IMR-90 (cell line): ENCODE data around the gene HMG20A. TPM values are rescaled to one million over a fixed set of nuclear protein-coding genes. Genes with fewer than 3 reads are reported as not detected.

ENCODE experiments used
- ATAC-seq: fragments of 200-7000 bp; cut with Tn5 transposase; 2 replicates; pipeline ENCODE4 v1.9.1; 2020; ENCODE audit warnings: low read depth, mild to moderate bottlenecking, moderate library complexity
- BruUV-seq: library from RNA; stranded (reverse); fragments of 400-500 nt; replicated peaks from 2 replicates; lab custom pipeline; 2021; lab: Mats Ljungman, UMichigan
- CTCF ChIA-PET: fragments of 300-600 bp; formaldehyde crosslinking; extraction: SDS; loops from one replicate; lab custom pipeline; 2021; ENCODE audit warnings: antibody characterized with exemption; lab: Yijun Ruan, JAX
- POLR2A ChIA-PET: fragments of 300-600 bp; sonication (Branson Sonifier 250); formaldehyde crosslinking; loops from one replicate; lab custom pipeline; 2022; ENCODE audit warnings: antibody characterized with exemption; ENCODE audit not compliant: unreplicated experiment; lab: Charles Lee
- DNase-seq: peaks from one replicate; pipeline ENCODE4 v3.0.0; 2013
- H2AFZ ChIP-seq: replicated peaks from 2 replicates; pipeline ENCODE3; 2013; ENCODE audit warnings: low read length, mild to moderate bottlenecking; ENCODE audit not compliant: poor library complexity
- H2AK5ac ChIP-seq: 2 replicates; pipeline ENCODE4 v1.6.1; 2013; ENCODE audit warnings: low read depth, low read length, inconsistent platforms
- H2AK9ac ChIP-seq: replicated peaks from 2 replicates; pipeline ENCODE3; 2013; ENCODE audit warnings: mild to moderate bottlenecking, low read depth, low read length, moderate library complexity; ENCODE audit not compliant: poor library complexity
- H2BK120ac ChIP-seq: 2 replicates; pipeline ENCODE4 v1.6.1; 2013; ENCODE audit warnings: low read depth, low read length, inconsistent platforms
- H2BK15ac ChIP-seq: 3 replicates; pipeline ENCODE4 v1.6.1; 2013; ENCODE audit warnings: low read depth, low read length, inconsistent platforms
- H2BK20ac ChIP-seq: 2 replicates; pipeline ENCODE4 v1.6.1; 2013; ENCODE audit warnings: low read depth, mild to moderate bottlenecking, inconsistent platforms, low read length, moderate library complexity
- H2BK5ac ChIP-seq: 2 replicates; pipeline ENCODE4 v1.6.1; 2013; ENCODE audit warnings: mild to moderate bottlenecking, low read depth, low read length, inconsistent platforms; ENCODE audit not compliant: poor library complexity, severe bottlenecking
- H3K14ac ChIP-seq: replicated peaks from 2 replicates; pipeline ENCODE4 v1.6.1; 2013; ENCODE audit warnings: low read depth, low read length, inconsistent platforms
- H3K18ac ChIP-seq: 2 replicates; pipeline ENCODE4 v1.6.1; 2013; ENCODE audit warnings: low read depth, low read length, control low read depth
- H3K23ac ChIP-seq: 2 replicates; pipeline ENCODE4 v1.6.1; 2013; ENCODE audit warnings: low read depth, low read length, inconsistent platforms
- H3K27ac ChIP-seq: 2 replicates; pipeline ENCODE4 v1.5.1; 2013; ENCODE audit warnings: mild to moderate bottlenecking, control low read depth, low read length; ENCODE audit not compliant: insufficient read depth
- H3K27me3 ChIP-seq: 2 replicates; pipeline ENCODE4 v1.6.1; 2013; ENCODE audit warnings: low read length; ENCODE audit not compliant: control insufficient read depth, insufficient read depth
- H3K36me3 ChIP-seq: 2 replicates; pipeline ENCODE4 v1.6.1; 2013; ENCODE audit warnings: low read length, mixed read lengths; ENCODE audit not compliant: control insufficient read depth, insufficient read depth
- H3K4ac ChIP-seq: 2 replicates; pipeline ENCODE4 v1.6.1; 2013; ENCODE audit warnings: low read depth, low read length, inconsistent platforms
- H3K4me1 ChIP-seq: 2 replicates; pipeline ENCODE4 v1.6.1; 2013; ENCODE audit warnings: low read length, mixed read lengths; ENCODE audit not compliant: control insufficient read depth, insufficient read depth
- H3K4me2 ChIP-seq: 2 replicates; pipeline ENCODE4 v1.6.1; 2013; ENCODE audit warnings: low read depth, mild to moderate bottlenecking, control low read depth, low read length, moderate library complexity
- H3K4me3 ChIP-seq: 2 replicates; pipeline ENCODE4 v1.5.1; 2013; ENCODE audit warnings: low read depth, mild to moderate bottlenecking, control low read depth, low read length, moderate library complexity; ENCODE audit not compliant: insufficient read depth
- H3K56ac ChIP-seq: 2 replicates; pipeline ENCODE4 v1.6.1; 2013; ENCODE audit warnings: low read length, inconsistent platforms; ENCODE audit not compliant: insufficient read depth; ENCODE audit errors: extremely low read depth
- H3K79me1 ChIP-seq, 2 experiments: 2 replicates each; pipeline ENCODE4 v1.6.1; 2013; ENCODE audit warnings: low read length in 2 of 2, inconsistent platforms in 1 of 2, low read depth in 1 of 2
- H3K9ac ChIP-seq: 2 replicates; pipeline ENCODE4 v1.6.1; 2013; ENCODE audit warnings: low read depth, low read length, control low read depth
- H3K9me1 ChIP-seq: 2 replicates; pipeline ENCODE4 v1.6.1; 2013; ENCODE audit warnings: low read length, inconsistent platforms; ENCODE audit not compliant: insufficient read depth
- H3K9me3 ChIP-seq: 2 replicates; pipeline ENCODE4 v1.6.1; 2013; ENCODE audit warnings: low read length; ENCODE audit not compliant: control insufficient read depth, insufficient read depth
- H4K20me1 ChIP-seq: 2 replicates; pipeline ENCODE4 v1.6.1; 2013; ENCODE audit warnings: low read length, inconsistent platforms; ENCODE audit not compliant: insufficient read depth
- H4K5ac ChIP-seq: 2 replicates; pipeline ENCODE4 v1.6.1; 2013; ENCODE audit warnings: mild to moderate bottlenecking, low read depth, low read length, control low read depth
- H4K8ac ChIP-seq, 2 experiments: 2 replicates each; pipeline ENCODE4 v1.6.1; 2013; ENCODE audit warnings: low read depth in 2 of 2, low read length in 2 of 2, control low read depth in 1 of 2, inconsistent platforms in 1 of 2
- H4K91ac ChIP-seq: 2 replicates; pipeline ENCODE4 v1.6.1; 2013; ENCODE audit warnings: low read depth, low read length, inconsistent platforms; ENCODE audit not compliant: insufficient read depth
- CHD1 ChIP-seq: IDR thresholded peaks from 2 replicates; pipeline ENCODE4 v1.6.1; 2012; ENCODE audit warnings: low read depth, low read length, improper control_type of control experiment
- WGBS, 2 experiments: methylation state at CpG; one replicate each; pipeline versions ENCODE4 v1.1.5 to v1.1.7; 2013; ENCODE audit warnings: missing lambda C conversion rate in 2 of 2; ENCODE audit not compliant: insufficient read length in 1 of 2; ENCODE audit errors: extremely low coverage in 2 of 2; 5-methylcytosine and 5-hydroxymethylcytosine counted together
- dilution Hi-C: fragments of 300-500 bp; cut with HindIII; formaldehyde crosslinking; loops from one replicate; pipeline ENCODE4 v1.14.3; 2018; ENCODE audit warnings: low sequenced_read_pairs; ENCODE audit not compliant: unreplicated experiment
- in situ Hi-C: fragments of 300-500 bp; cut with MboI; formaldehyde crosslinking; loops from 3 replicates; pipeline ENCODE4 v1.14.3; 2019; ENCODE audit warnings: low sequenced_read_pairs, inconsistent platforms, mixed read lengths
- intact Hi-C: fragments of 100-400 bp; cut with micrococcal nuclease; formaldehyde crosslinking; loops from 2 replicates; pipeline ENCODE4 v1.10.0; 2022
- polyA plus RNA-seq, 3 experiments: library from polyadenylated mRNA; depleted of rRNA; stranded (reverse); fragments of >200 nt; gene quantifications; 2 replicates each; pipeline ENCODE4 v1.2.3, GENCODE V29; 2012; ENCODE audit warnings: low replicate concordance in 1 of 3
- total RNA-seq: library from RNA; depleted of rRNA; stranded (reverse); fragments of >200 nt; gene quantifications from 2 replicates; pipeline ENCODE4 v1.2.3, GENCODE V29; 2012

HMG20A gene
- total and polyA plus RNA-seq, 2 of the 4 experiments (the other 2 are of a cell fraction): 22.3 to 25.3 TPM

- Histone ChIP-seq H2BK5ac (no peak overlapping the region), H3K9ac (no peak overlapping the region), H2AK9ac (no peak overlapping the region), H2BK120ac (no peak overlapping the region), H2AK5ac (0 out of 2 replicates have a peak overlapping the region, but pooled peaks have one; percentile 8), H3K23ac (no peak overlapping the region), H2AFZ (no peak overlapping the region), H4K20me1 (no peaks in the 10 kb centered on the region), H3K9me3 (no peaks in the 10 kb centered on the region), H3K4ac (no peak overlapping the region), H3K4me2 (no peak overlapping the region), H3K27ac (no peak overlapping the region), H3K79me1 (peaks cover 0 to 14% of the 10 kb centered on the region in 2 experiments; a peak in 2 of 4 replicates), H3K9me1 (peaks cover 4% of the 10 kb centered on the region; the same call in 1 of the 2 replicates), H3K27me3 (no peaks in the 10 kb centered on the region), H3K18ac (no peak overlapping the region), H4K5ac (no peak overlapping the region), H3K56ac (no peak overlapping the region), H2BK20ac (no peak overlapping the region), H2BK15ac (no peak overlapping the region), H4K8ac (no peak overlapping the region), H3K36me3 (peaks cover 5% of the 10 kb centered on the region), H4K91ac (no peak overlapping the region), H3K4me1 (peaks cover 6% of the 10 kb centered on the region), H3K14ac (no peak overlapping the region), H3K4me3 (no peak overlapping the region)
- 71% methylated on average over 3 of the region's 5 CpGs; no CpG with 5 or more reads in 1 of the 2 experiments for WGBS, 2 experiments
- POLR2A ChIA-PET: no interaction called here
- in situ Hi-C loops: loop anchor here (10.0 kb wide), 1 partner anchor 375 kb away; no protein-coding TSS in a partner anchor
- BruUV-seq: no TSS peak
- intact Hi-C loops: no loop called here
- ATAC-seq (no peak), DNase-seq (no peak)
- no peak for TF ChIP-seq CHD1
- CTCF ChIA-PET: no interaction called here
- dilution Hi-C loops: no loop called here
Measured at GRCh38 chr15:77489647-77490046, 69.0 kb downstream of the HMG20A start.
